GM21360 (cell line): ENCODE data around the gene TRIM7.

Source experiments
- ATAC-seq: cut with Tn5 transposase; IDR thresholded peaks from one replicate; pipeline ENCODE4 v1.9.1; 2021; ENCODE audit warnings: mild to moderate bottlenecking, moderate library complexity; ENCODE audit not compliant: unreplicated experiment

TRIM7 gene

GRCh38 chr5:181204826-181205760 is at the start of gene TRIM7:
Gene TRIM7, minus strand, starts transcription at chr5:181205196. Its CDS starts 86 bp downstream, at chr5:181205110.
- ATAC-seq: no peak

- no peak for ATAC-seq
These were observed 43.3 kb upstream of the TRIM7 start for GRCh38 chr5:181248277-181248676.

GRCh38 chr5:181246276-181247049 is 41.5 kb upstream of the TRIM7 start:
- ATAC-seq: peak; percentile 39

- peak; percentile 3 for ATAC-seq
These were observed 40.7 kb upstream of the TRIM7 start for GRCh38 chr5:181245427-181246275.

- ATAC-seq: peak; percentile 56
These were observed 38.8 kb upstream of the TRIM7 start, which contains the start of gene RACK1 for GRCh38 chr5:181243564-181244343. Gene RACK1, minus strand, starts transcription at chr5:181243906. Its CDS starts 106 bp downstream, at chr5:181243800.

- no peak for ATAC-seq
These were observed 38.1 kb upstream of the TRIM7 start for GRCh38 chr5:181243018-181243563.

GRCh38 chr5:181242031-181242451 is 37.0 kb upstream of the TRIM7 start:
- no peak for ATAC-seq

GRCh38 chr5:181241393-181241975 is 36.5 kb upstream of the TRIM7 start:
- ATAC-seq: no peak

GRCh38 chr5:181239062-181239663 is 34.2 kb upstream of the TRIM7 start:
- ATAC-seq: no peak

- ATAC-seq: no peak
These were observed 32.9 kb upstream of the TRIM7 start for GRCh38 chr5:181237729-181238385.

- ATAC-seq: no peak
These were observed 32.1 kb upstream of the TRIM7 start for GRCh38 chr5:181236954-181237641.

- ATAC-seq: no peak
These were observed 31.5 kb upstream of the TRIM7 start for GRCh38 chr5:181236471-181236870.

- no peak for ATAC-seq
These were observed 30.8 kb upstream of the TRIM7 start for GRCh38 chr5:181235689-181236366.

GRCh38 chr5:181235323-181235688 is 30.3 kb upstream of the TRIM7 start:
- no peak for ATAC-seq

- ATAC-seq: no peak
These were observed 29.7 kb upstream of the TRIM7 start for GRCh38 chr5:181234455-181235306.

GRCh38 chr5:181233801-181234454 is 28.9 kb upstream of the TRIM7 start:
- no peak for ATAC-seq
